ENCODE measurements around the gene CDC26.

The CDC26 gene

GRCh38 chr9:113275157-113276131 is at the start of gene CDC26, which contains the start of gene PRPF4:
TSS of gene CDC26 (minus strand) at chr9:113275572. CDS start at chr9:113272507, 3,065 bp downstream.
TSS of gene PRPF4 (plus strand) at chr9:113275658. CDS start at chr9:113275744, 86 bp downstream.
- DNase-seq, result peak; percentile 97

GRCh38 chr9:113322671-113323070 is 47.3 kb upstream of the CDC26 start:
- DNase-seq, result no peak

- DNase-seq, result no peak
These were observed 44.7 kb upstream of the CDC26 start for GRCh38 chr9:113320051-113320450.

GRCh38 chr9:113319054-113319453 is 43.7 kb upstream of the CDC26 start:
- no peak for DNase-seq

GRCh38 chr9:113317777-113318176 is 42.4 kb upstream of the CDC26 start:
- no peak for DNase-seq

GRCh38 chr9:113316030-113316429 is 40.7 kb upstream of the CDC26 start:
- DNase-seq, result no peak

GRCh38 chr9:113315231-113315630 is 39.9 kb upstream of the CDC26 start:
- DNase-seq, result no peak

GRCh38 chr9:113313261-113313660 is 37.9 kb upstream of the CDC26 start:
- no peak for DNase-seq

- no peak for DNase-seq
These were observed 36.6 kb upstream of the CDC26 start for GRCh38 chr9:113311961-113312360.

GRCh38 chr9:113310538-113310937 is 35.2 kb upstream of the CDC26 start:
- no peak for DNase-seq

- DNase-seq, result peak; percentile 62
These were observed 33.9 kb upstream of the CDC26 start for GRCh38 chr9:113309204-113309813.

- DNase-seq, result no peak
These were observed 32.1 kb upstream of the CDC26 start for GRCh38 chr9:113307396-113307975.

GRCh38 chr9:113306566-113306965 is 31.2 kb upstream of the CDC26 start:
- DNase-seq, result no peak

GRCh38 chr9:113302792-113303418 is 27.5 kb upstream of the CDC26 start, which contains the start of gene RNF183:
TSS of gene RNF183 (minus strand) at chr9:113303376. CDS start at chr9:113298184, 5,192 bp downstream.
- no peak for DNase-seq

GRCh38 chr9:113301548-113301947 is 26.2 kb upstream of the CDC26 start:
- no peak for DNase-seq

- peak; percentile 87 for DNase-seq
These were observed 24.5 kb upstream of the CDC26 start for GRCh38 chr9:113299800-113300292.

- no peak for DNase-seq
These were observed 23.8 kb upstream of the CDC26 start for GRCh38 chr9:113298924-113299770.

GRCh38 chr9:113298311-113298710 is 22.9 kb upstream of the CDC26 start:
- no peak for DNase-seq

GRCh38 chr9:113296796-113297558 is 21.6 kb upstream of the CDC26 start:
- no peak for DNase-seq

GRCh38 chr9:113296247-113296646 is 20.9 kb upstream of the CDC26 start:
- DNase-seq, result peak; percentile 9

GRCh38 chr9:113293285-113293878 is 18.0 kb upstream of the CDC26 start:
- DNase-seq, result no peak

Data from OCI-M1 (cell line).